GM10847 (cell line): ENCODE measurements around the gene PSMA6.
A peak's percentile ranks its signal among the peaks of the same experiment; 100 is the strongest.

Experiments
- POLR2A ChIP-seq: IDR thresholded peaks from 2 replicates; pipeline ENCODE4 v1.6.1; 2011; ENCODE audit not compliant: insufficient read length; ENCODE audit errors: extremely low read depth

The PSMA6 gene

GRCh38 chr14:35292051-35292769 is at the start of gene PSMA6:
TSS of gene PSMA6 (plus strand) at chr14:35292382. CDS start at chr14:35292477, 95 bp downstream.
- TF ChIP-seq POLR2A = peak; percentile 65

GRCh38 chr14:35242599-35243311 is 49.4 kb upstream of the PSMA6 start:
- TF ChIP-seq POLR2A = no peak

GRCh38 chr14:35243956-35244355 is 48.2 kb upstream of the PSMA6 start:
- TF ChIP-seq POLR2A = no peak

- no peak for TF ChIP-seq POLR2A
Observed at GRCh38 chr14:35244542-35244941, 47.6 kb upstream of the PSMA6 start.

GRCh38 chr14:35245051-35245450 is 47.1 kb upstream of the PSMA6 start:
- no peak for TF ChIP-seq POLR2A

GRCh38 chr14:35247777-35248475 is 44.3 kb upstream of the PSMA6 start:
- TF ChIP-seq POLR2A = no peak

GRCh38 chr14:35248476-35248788 is 43.8 kb upstream of the PSMA6 start:
- no peak for TF ChIP-seq POLR2A

- no peak for TF ChIP-seq POLR2A
Observed at GRCh38 chr14:35250319-35250718, 41.9 kb upstream of the PSMA6 start.

- no peak for TF ChIP-seq POLR2A
Observed at GRCh38 chr14:35252451-35252868, 39.7 kb upstream of the PSMA6 start.

- TF ChIP-seq POLR2A = no peak
Observed at GRCh38 chr14:35254736-35255135, 37.4 kb upstream of the PSMA6 start.

GRCh38 chr14:35255711-35256110 is 36.5 kb upstream of the PSMA6 start:
- TF ChIP-seq POLR2A = no peak

GRCh38 chr14:35257809-35258208 is 34.4 kb upstream of the PSMA6 start:
- TF ChIP-seq POLR2A = no peak

- no peak for TF ChIP-seq POLR2A
Observed at GRCh38 chr14:35258420-35258819, 33.8 kb upstream of the PSMA6 start.

GRCh38 chr14:35261774-35262173 is 30.4 kb upstream of the PSMA6 start:
- no peak for TF ChIP-seq POLR2A

- TF ChIP-seq POLR2A = no peak
Observed at GRCh38 chr14:35262436-35262835, 29.7 kb upstream of the PSMA6 start.

- no peak for TF ChIP-seq POLR2A
Observed at GRCh38 chr14:35268946-35269345, 23.2 kb upstream of the PSMA6 start.
